CD4-positive, alpha-beta T cell treated with Interleukin-4 for 4 hours (primary cell): ENCODE results near the gene LFNG.

ENCODE experiments used
- DNase-seq: peaks from one replicate; pipeline ENCODE4 v3.0.0-alpha.2; 2020

Gene LFNG

DNA sequence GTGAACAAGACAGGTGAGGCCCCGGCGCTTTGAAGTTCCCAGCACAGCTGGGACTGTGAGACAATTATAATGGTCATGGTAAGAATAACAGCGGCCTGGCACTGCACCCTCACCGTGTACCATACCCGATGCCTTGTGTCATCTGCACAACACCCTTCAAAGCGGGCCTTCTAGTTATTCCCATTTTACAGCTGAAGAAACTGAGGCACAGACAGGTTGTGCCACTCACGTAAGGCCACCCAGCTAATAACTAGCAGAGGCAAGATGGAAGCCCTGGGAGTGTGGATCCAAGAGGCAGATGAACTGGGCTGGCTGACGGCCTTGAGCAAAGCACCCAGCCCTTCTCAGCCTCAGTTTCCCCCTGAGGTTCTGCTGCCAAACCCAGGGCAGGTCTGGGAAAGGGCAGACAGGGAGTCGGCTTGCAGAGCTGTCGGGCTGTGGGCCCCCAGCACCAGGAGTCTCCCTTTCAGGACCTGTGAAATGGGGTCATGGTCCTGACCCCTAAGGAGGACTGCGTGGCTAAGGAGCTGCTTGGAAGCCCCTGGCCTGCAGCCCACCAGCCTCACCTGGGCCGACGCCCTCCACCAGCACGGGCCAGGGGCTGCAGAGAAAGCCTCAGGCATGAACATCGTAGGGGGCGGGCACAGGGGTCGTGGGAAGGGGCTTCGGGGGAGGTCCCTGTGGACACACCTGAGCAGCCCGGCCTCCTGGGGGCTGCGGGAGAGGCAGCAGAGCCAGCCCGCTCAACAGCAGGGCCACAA is 15.3 kb upstream of the LFNG start:
- no peak for DNase-seq

- DNase-seq, result no peak
Measured at GRCh38 chr7:2504889-2505375, 14.6 kb upstream of the LFNG start.

DNA sequence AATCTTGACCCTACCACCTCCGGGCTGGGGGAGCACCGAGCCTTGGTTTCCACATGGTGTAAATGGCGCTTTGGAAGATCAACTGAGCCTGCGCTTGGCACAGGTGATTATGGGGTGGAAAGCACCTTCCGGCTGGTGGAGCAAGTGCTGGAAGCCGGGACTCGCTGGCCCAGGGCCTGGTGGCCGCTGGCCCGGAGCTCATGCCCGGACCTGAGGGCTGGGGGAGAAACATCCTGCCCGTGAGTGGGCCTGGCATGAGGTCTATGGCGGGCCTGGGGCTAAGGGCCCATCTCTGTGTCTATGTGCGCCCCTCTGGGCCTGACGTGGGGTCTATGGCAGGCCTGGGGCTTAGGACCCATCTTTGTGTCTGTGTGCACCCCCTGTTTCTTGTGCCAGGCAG is 14.2 kb upstream of the LFNG start:
- DNase-seq, result no peak

- no peak for DNase-seq
Measured at GRCh38 chr7:2507208-2507916, 12.2 kb upstream of the LFNG start.

GRCh38 chr7:2507917-2508306 is 11.7 kb upstream of the LFNG start:
- no peak for DNase-seq

DNA sequence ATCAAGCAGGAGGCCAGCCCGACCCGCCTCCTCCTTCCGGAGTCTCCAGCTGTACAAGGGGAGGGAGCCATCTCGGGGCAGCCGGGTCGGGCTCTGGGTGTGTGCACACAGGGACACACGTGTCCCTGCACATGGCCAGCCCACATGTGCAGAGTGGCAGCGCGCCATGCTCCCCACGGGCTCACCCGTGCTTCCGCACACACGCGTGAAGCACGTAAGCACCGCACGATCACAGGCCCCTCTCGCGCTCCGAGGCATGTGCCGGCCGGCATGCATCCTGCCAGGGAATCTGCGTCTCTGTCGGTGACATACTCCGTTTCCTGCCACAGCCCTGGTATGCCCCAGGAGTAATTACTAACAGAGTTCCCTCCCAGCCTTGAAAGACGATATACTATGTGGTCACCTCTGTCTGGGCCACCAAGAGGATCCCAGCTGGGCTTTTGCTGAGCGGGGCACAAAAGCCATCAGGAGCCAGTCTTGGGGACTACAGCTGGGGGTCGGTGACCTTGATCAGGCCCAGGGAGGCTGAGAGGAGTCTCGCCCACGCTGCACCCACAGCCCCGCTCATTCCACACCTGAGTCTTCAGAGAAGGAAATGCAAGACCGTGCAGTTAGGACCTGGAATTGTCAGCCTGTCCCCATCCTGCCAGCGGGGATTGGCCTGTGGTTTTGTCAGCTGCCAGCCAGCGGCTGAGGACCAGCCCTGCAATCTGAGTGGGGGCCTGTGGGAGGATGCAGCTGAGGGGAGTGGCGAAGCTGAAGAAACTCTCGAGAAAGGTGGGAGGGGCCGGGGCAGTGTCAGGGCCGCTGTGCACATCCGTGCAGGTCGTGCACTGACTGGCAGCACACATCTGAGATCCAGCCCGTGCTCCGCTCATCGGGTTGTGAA is 11.0 kb upstream of the LFNG start:
- DNase-seq, result peak; percentile 83

DNA sequence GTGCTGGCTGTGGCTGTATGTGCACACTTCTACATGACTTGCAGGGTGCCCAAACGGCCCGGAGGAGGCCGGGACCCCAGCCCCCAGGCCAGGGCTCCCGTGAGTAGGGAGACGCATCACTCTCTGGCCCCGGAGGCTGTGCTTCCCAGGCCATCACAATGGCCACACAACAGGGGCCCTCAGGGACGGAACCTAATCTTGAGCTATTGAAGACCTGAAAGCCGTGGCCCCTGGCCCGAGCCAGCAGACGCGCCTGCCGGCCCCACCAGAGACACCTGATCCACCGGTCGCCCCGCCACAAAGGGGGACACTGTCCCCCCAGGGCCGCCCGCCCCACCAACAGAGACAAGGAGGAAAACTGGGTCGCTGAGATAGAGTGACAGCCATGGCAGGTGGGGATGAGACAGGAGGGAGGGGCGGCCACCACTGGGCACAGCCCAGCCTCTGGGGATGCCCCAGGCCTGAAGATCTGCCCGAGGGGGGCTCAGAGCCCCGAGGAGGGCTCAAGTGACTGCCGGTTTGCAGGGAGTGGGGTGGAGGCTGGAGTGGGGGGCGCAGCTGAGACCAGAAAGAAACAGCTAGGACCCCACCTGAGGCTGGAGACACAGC is 10.2 kb upstream of the LFNG start:
- no peak for DNase-seq

DNA sequence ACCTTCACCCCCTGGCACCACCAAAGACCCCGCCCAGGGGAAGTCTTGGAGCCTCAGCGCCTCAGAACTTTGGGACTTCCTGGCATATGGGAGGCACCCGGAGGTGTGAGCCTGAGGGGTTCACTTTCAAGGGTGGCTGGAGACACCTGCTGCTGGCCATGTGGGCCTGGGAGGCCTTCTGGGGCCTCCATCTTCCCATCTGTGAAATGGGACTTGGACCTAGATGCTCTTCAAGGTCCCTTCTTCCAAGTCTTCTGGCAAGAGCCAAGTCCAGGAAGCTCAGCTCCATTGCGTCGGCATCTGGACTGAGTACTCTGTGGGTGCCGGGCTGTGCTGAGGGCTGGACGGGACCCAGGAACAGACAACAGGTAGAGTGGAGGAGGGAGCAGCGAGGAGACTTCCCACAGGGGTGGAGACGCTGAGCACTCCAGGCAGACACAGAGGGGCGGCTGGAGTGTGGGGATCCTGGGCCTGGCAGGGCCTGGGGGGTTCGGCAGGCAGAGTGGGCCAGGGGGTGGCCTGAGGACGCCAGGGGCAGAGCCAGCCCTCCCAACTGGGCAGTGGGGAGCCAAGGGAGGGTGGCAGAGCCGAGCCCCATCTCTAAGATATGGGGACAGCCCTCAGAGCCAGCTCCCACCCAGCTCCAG is 9.3 kb upstream of the LFNG start:
- no peak for DNase-seq

- DNase-seq, result peak; percentile 58
Measured at GRCh38 chr7:2510909-2511768, 8.4 kb upstream of the LFNG start.

GRCh38 chr7:2511769-2512168 is 7.8 kb upstream of the LFNG start:
- DNase-seq, result no peak

- no peak for DNase-seq
Measured at GRCh38 chr7:2512179-2512661, 7.4 kb upstream of the LFNG start.

GRCh38 chr7:2512713-2513112 is 6.9 kb upstream of the LFNG start:
- DNase-seq, result no peak

DNA sequence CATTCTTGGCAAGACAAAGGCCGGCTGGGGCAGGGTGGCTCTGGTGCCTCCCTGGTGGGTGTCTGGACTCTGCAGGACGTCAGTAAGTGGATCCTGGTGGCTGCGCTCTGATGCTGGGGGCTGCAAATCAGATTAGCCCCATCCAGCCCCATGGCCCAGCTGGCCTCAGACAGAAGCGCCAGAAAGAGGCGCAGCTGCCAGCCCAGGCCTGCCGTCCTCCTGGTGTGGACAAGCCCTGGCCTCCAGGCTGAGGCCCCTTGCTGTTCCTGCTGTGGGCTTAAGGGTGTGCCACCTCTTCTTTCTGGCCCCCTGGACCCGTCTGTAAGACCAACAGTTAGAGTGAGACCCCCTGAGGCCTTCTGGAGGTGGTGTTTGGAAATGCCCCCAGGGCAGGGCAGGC is 5.9 kb upstream of the LFNG start:
- DNase-seq, result no peak

DNA sequence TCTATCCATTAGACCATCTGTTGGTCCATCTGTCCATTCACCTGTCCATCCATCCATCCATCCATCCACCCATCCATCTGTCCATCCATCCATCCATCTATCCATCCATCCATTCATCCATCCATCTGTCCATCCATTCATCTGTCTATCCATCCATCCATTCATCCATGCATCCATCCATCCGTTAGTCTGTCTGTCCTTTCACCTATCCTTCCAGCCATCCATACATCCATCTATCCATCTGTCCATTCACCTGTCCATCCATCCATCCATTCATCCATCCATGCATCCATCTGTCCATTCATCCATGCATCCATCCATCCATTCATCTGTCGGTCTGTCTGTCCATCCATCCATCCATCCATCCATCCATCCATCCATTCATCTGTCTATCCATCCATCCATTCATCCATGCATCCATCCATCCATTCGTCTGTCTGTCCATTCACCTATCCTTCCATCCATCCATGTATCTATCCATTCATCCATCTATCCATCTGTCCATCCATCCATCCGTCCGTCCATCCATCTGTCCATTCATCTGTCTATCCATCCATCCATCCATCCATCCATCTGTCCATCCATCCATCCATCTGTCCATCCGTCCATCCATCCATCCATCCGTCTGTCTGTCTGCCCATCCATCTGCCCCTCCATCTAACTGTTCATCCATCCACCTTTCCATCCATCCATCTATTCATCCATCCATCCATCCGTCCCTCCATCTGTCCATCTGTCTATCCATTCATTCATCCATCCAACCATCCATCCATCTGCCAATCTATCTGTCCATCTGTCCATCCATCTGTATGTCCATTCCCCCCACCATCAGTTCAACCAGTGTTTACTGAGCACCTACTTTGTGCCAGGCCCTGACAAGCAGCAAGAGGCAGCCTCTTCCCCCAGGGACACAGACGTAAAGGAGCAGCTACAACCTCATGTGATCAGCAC is 4.8 kb upstream of the LFNG start:
- no peak for DNase-seq

DNA sequence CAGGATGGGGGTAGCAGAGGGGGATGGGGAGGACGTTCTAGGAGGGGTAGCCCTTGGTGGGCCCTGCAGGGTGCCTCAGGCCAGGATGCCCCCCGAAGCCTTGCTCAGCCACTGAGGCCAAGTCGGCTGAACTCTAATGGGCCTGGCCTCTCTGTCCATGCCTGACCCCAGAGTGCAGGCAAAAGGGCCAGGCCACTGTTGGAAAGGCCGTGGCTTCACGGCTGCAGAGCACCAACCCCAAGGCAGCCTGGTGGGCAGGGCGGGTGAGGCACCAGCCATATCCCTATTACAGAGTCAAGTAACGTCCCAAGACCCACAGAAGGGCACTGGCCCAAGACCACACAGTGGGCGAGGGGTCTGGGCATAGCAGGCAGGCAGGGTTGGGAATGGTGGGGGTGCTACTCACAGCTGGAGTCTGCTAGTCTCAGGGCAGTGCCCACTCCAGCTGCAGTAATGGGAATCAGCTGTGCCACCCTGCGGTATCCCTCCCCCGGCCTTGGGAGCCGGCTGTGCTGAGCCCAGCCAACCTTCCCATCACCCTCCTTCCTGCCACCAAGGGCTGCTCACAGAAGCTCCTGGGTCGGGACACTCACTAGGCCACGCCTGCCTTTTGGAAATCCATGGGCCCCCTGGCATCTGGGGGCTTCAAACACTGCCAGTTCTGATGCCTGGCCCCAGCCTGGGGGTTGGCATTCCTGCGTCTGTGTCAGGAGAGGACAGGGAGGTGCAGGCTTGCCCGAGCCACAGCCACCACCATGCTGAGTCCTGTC is 4.0 kb upstream of the LFNG start:
- DNase-seq, result no peak

- DNase-seq, result no peak
Measured at GRCh38 chr7:2516194-2516555, 3.4 kb upstream of the LFNG start.

GRCh38 chr7:2517026-2517425 is 2.5 kb upstream of the LFNG start:
- no peak for DNase-seq

DNA sequence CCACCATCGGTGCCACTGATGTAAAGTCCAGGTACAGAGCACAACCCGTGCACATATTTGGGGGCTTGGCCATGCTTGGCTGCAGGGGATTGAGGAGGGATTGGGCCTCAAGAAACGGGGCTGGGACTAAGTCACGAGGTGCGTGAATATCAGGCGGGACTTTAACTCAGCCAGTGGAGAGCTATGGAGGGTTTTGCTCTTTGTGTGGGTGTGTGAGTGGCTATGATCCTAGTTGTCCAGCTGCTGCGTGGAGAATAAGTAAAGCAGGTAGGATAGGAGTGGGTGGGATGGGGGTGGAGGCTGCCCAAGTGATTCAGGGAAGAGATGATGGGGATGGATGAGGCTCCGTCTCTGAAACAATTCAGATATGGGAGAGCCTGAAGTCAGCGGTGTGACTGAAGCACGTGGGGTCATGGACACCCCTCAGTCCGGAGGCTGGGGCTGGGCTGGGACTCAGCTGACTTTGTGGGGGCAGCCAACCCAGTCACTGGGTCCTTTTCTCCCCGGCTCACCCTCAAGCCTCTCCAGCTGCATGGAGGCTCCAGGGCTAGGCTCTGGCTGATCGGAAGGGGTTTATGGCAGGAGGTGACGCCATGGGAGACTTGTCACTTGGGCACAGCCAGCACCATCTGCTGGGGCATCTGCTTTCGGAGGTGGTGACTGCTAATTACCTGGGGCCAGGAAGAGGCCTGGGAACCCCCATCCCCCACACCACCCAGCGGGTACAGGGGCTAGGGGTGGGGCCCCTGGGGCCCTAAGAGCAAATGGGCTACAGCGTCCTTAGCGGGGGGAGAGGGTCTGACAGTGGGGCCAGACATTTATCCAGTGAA is 1.7 kb upstream of the LFNG start:
- DNase-seq, result no peak

- no peak for DNase-seq
Measured at GRCh38 chr7:2518737-2519118, 846 bp upstream of the LFNG start.
